HG02973 (cell line): ENCODE results near the gene ADGRD1.

ENCODE experiments used
- ATAC-seq: cut with Tn5 transposase; IDR thresholded peaks from one replicate; pipeline ENCODE4 v1.9.1; 2021; ENCODE audit warnings: moderate library complexity; ENCODE audit not compliant: unreplicated experiment

Gene ADGRD1

GRCh38 chr12:131038961-131039950 is 85.5 kb downstream of the ADGRD1 start:
- ATAC-seq, result no peak

- ATAC-seq, result no peak
Observed at GRCh38 chr12:131040491-131040890, 86.8 kb downstream of the ADGRD1 start.

GRCh38 chr12:131041216-131041967 is 87.7 kb downstream of the ADGRD1 start:
- ATAC-seq, result no peak

GRCh38 chr12:131041968-131042833 is 88.5 kb downstream of the ADGRD1 start:
- no peak for ATAC-seq

- no peak for ATAC-seq
Observed at GRCh38 chr12:131042834-131043245, 89.1 kb downstream of the ADGRD1 start.

- ATAC-seq, result no peak
Observed at GRCh38 chr12:131043401-131043871, 89.7 kb downstream of the ADGRD1 start.

- no peak for ATAC-seq
Observed at GRCh38 chr12:131044136-131044535, 90.4 kb downstream of the ADGRD1 start.

GRCh38 chr12:131044760-131045381 is 91.2 kb downstream of the ADGRD1 start:
- no peak for ATAC-seq

- ATAC-seq, result no peak
Observed at GRCh38 chr12:131045705-131046460, 92.2 kb downstream of the ADGRD1 start.

- no peak for ATAC-seq
Observed at GRCh38 chr12:131046813-131047788, 93.4 kb downstream of the ADGRD1 start.

- ATAC-seq, result no peak
Observed at GRCh38 chr12:131047789-131048610, 94.3 kb downstream of the ADGRD1 start.

- ATAC-seq, result no peak
Observed at GRCh38 chr12:131048611-131048990, 94.9 kb downstream of the ADGRD1 start.

- ATAC-seq, result no peak
Observed at GRCh38 chr12:131049002-131049401, 95.3 kb downstream of the ADGRD1 start.

- ATAC-seq, result no peak
Observed at GRCh38 chr12:131049549-131050339, 96.0 kb downstream of the ADGRD1 start.

GRCh38 chr12:131050463-131051154 is 96.9 kb downstream of the ADGRD1 start:
- ATAC-seq, result no peak

GRCh38 chr12:131051155-131051473 is 97.4 kb downstream of the ADGRD1 start:
- ATAC-seq, result no peak
